GM12801 (cell line): ENCODE measurements around the gene CABLES2.
A peak's percentile ranks its signal among the peaks of the same experiment; 100 is the strongest.

Source experiments
- TF ChIP-seq, protein P1 (sequence below): IDR thresholded peaks from one replicate; pipeline ENCODE4 v1.5.1; 2011; ENCODE audit warnings: control low read depth; ENCODE audit not compliant: insufficient read length; ENCODE audit errors: extremely low read depth

The CABLES2 gene

DNA sequence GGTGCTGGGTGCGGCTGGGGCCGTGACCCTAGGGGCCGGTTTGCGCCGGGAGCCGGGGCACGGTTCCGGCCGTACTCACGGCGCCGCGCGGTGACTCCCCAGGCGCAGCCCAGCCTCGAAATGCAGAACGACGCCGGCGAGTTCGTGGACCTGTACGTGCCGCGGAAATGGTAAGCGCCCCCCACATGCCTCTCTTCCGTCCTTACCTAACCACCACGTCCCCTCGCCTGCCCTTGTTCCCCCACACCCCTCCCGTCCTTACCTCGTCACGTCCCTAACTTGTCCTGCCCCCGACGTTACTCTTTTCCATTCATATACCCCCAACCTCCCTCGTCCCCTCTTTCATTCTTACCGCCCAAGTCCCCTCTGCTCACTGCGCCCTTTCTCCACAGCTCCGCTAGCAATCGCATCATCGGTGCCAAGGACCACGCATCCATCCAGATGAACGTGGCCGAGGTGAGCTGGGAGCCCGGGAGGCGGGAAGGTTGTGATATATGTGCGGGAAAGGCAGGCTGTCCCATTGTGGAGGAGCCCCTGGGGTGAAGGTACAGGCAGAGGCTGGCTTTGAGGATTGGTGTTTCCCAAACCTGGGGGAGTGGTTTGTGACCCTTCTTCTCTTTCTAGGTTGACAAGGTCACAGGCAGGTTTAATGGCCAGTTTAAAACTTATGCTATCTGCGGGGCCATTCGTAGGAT is 19.7 kb downstream of the CABLES2 start:
- TF ChIP-seq, protein P1, sequence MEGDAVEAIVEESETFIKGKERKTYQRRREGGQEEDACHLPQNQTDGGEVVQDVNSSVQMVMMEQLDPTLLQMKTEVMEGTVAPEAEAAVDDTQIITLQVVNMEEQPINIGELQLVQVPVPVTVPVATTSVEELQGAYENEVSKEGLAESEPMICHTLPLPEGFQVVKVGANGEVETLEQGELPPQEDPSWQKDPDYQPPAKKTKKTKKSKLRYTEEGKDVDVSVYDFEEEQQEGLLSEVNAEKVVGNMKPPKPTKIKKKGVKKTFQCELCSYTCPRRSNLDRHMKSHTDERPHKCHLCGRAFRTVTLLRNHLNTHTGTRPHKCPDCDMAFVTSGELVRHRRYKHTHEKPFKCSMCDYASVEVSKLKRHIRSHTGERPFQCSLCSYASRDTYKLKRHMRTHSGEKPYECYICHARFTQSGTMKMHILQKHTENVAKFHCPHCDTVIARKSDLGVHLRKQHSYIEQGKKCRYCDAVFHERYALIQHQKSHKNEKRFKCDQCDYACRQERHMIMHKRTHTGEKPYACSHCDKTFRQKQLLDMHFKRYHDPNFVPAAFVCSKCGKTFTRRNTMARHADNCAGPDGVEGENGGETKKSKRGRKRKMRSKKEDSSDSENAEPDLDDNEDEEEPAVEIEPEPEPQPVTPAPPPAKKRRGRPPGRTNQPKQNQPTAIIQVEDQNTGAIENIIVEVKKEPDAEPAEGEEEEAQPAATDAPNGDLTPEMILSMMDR: no peak

DNA sequence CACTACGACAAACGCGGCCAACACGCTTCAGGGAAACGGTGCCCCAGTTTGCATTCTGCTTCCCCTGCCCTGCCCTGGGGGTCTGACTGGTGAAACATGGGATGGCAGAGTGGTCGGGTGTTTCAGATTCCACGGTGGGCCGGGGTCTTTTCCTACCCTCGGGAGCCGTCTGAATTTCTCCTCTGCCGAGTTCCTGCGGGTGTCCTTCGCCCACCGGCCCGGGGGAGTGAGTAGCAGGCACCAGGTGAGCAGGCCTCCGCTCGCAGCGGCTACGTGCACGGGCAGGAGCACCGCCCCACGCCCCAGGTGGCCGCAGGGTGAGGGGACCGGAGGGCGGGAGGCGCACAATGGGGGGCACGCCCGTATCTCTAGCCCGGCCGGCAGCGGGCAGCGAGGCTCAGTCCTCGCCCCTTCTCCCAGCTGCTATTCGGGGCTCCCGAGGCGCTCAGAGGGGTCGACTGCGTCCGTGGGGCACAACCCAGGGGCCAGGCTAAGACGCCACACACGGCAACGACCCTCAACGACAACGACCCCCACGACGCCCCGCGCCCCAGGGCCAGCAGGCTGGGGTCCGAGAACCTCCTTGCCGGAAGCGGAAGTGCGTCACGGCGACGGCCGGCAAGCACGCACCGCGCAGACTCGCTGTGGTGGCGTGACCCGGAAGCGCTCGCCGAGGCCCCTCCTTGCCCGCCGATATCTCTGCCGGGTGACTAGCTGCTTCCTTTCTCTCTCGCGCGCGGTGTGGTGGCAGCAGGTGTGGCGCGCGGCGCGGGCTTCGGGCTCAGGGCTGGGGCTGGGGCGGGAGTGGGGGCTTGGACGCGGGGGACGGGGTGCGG is 20.5 kb downstream of the CABLES2 start, which contains the start of gene RPS21:
Gene RPS21 (plus strand): TSS at position 721 of the 836 bp plus-strand sequence. CDS start 236 bp downstream, outside the sequence.
- TF ChIP-seq, protein P1: no peak

DNA sequence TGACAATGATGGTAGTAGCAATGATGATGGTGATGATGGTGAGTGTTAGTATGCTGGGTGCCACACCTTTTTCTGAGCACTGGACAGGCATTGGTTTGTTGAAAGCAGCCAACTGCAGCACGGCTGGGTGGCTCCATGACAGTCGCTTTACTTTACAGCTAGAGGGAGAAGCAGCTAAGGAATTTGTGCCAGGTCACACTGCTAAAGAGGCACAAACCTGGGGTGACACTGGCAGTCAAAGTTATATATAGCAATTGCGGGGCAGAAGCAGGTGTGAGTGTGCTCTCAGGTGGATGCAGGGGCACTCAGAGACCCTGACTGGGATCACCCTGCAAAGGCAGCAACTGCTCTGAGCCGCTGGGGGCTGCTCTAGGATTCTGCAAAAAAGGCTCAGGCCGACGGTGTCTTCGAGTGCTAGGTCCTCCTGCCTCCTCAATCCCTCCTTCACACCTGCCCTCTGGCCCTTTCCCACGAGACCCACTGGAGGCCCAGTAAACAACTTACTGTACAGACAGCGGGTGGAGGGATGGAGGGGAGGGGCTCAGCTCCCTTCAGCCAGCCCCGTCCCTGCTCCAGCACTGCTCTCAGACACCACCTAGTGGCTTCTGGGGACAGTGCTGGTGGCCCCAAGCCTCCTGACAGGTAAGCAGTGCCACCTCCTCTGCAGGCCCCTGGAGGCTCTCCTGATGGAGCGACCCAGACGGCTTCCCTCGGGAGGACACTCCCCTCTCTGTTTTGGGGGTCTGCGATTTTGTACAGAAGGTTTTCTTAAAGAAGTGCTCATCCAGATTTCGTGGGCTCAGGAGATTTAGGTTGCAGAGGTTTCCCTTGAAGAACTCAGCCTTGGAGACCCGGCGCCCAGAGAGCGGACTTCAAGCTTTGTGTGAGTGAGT is 24.5 kb downstream of the CABLES2 start:
- TF ChIP-seq, protein P1: peak; percentile 9

DNA sequence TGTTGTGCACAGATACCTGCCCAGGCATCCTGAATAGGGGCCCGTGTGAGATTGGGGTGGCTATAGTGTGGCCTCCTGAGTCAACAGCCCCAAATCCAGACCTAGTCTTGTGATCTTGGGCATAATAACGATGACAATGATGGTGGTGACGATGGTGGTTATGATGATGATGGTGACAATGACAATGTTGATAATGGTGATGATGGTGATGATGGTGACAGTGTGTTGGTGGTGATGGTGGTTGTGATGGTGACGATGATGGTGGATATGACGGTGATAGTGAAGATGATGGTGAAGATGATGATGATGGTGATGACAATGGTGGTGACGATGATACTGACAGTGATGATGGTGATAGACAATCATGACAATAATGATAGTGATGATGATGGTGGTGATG is 25.2 kb downstream of the CABLES2 start:
- TF ChIP-seq, protein P1: no peak

DNA sequence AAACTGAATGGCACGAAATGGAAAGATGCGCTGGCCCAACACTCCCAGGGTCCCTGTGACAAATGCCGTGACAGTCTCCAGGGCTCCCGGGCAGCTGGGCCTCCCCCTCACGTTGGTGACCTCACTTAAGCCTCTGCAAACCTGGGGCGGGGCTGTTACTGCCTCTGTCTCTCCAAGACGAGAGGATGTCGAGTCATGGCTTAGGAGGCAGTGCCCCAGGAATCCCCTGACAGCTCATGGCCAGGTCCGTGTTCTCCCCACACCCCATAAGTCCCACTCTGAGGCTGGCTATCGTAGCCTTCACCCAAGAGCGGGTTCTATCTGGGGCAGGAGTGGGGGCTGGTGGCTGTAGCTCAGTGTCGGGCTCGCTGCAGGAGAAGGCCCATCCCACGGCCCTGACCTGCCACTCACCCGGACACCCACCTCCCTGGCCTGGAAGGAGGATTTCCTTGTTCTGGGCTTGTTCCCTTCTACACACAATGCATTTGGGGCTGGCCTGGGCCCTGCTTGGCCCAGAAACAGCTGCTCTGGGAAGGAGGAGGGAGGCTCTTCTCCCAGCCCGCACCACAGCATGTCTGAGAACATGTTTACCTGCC is 25.8 kb downstream of the CABLES2 start:
- TF ChIP-seq, protein P1: no peak

DNA sequence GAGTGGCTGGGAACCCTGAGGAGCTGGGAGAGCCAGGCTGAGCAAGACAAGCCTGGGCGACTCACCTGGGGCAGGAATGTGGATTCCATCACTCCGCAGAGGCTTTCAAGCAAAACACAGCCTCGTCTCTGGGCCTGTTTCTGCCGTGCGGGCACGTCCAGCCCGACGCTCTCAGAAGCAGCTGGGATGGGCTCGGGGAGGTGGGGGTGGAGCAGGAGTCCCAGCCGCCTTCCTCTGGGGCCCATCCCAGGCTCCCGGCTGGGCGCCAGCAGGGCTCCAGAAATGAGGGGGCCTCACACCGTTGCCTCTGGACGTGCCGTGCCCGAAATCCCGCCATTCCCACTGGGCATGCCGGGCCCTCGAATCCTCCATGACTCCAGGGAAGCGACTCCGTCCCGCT is 28.9 kb downstream of the CABLES2 start:
- TF ChIP-seq, protein P1: no peak
